GM18499 (cell line): ENCODE results near the gene TSPAN11.

Source experiments
- ATAC-seq: cut with Tn5 transposase; IDR thresholded peaks from one replicate; pipeline ENCODE4 v1.9.1; 2021; ENCODE audit warnings: moderate number of reproducible peaks; ENCODE audit not compliant: insufficient read depth, unreplicated experiment

The TSPAN11 gene

DNA sequence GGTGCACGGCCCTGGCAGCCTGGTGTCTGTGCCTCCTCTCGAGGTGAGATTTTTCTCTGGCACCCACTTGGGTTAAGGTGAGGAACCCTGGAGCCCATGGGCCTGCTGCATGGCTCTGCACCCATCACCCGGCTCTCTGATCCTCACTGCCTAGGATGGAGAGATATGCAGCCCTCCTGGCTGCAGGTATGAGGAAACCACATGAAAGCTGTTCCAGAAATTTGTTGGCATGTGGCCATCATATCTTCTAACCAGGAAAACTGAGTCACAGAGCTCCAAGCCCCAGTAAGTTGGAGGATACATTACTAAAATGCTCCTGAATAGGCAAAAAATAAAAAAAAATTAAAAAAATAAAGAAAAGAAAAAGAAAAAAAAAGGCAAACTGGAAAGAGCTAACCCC, 107.8 kb downstream of the TSPAN11 start:
- no peak for ATAC-seq

DNA sequence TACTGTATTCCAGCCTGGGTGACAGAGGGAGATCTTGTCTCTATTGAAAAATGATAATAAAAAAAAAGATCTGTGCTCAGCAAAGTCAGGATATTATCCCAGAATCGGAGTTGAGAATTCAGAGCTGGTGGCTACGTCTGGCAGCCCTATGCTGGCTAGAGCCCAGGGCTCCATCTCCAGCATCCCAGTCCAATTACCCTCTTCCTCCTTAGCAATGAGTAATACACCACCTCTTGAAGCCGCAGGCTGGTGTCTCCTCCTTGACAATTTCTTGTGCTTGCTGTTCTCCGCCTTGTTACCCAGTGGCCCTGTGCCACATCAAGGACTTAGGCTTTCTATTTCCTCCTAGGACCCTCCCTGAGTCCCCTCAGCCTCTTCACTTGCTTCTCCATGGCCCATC, 108.7 kb downstream of the TSPAN11 start:
- no peak for ATAC-seq

DNA sequence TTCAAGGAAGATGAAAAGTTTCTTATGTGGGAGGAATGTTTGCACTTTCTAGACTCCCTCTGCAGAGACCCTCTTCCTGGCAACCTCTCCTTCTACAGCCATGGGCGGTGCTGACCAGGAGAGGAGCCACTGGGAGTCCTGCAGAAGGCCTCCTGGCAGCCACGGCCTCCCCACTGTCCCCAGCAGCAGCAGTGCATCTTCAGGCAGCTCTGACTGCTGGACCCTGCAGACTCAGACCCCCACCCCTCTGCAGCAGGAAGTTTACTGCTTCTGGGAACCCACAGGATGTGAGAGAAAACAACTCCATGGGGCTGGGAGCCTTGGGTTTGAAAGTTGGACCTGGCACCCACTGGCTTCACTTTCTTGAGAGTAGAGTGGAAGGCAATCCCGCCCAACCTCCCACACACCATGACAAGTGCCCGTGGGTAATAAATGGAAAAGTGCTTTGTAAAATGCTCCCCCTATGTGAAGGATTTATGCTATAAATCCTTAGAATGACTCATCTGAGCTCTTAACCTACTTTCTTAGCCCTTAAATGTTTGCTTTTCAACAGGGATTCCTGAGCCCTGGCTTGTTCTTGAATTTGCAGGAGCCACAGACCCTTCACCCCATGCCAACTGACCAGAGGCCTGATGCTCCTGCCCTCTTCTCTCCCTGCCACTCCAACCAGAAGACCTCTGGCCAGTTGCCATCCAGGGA, 109.6 kb downstream of the TSPAN11 start:
- ATAC-seq: no peak

DNA sequence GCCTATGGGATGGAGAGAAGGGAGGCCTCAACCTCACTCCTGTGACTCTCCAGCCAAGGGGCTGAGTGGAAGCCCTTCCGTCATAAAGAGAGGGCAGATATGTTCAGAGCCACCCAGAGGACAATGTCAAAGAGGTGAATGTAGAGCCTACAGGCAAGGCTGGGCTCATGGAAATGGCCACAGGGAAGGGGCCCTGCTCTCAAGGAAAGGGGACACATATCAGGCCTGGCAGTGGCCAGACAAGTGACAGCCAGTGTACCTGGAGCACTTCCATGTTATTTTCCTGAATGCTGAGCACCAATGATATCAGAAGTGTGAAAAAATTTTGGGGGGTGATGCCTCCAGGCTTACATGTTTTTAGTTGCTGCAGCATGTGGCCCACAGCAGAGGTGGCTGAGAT, 110.5 kb downstream of the TSPAN11 start:
- no peak for ATAC-seq

DNA sequence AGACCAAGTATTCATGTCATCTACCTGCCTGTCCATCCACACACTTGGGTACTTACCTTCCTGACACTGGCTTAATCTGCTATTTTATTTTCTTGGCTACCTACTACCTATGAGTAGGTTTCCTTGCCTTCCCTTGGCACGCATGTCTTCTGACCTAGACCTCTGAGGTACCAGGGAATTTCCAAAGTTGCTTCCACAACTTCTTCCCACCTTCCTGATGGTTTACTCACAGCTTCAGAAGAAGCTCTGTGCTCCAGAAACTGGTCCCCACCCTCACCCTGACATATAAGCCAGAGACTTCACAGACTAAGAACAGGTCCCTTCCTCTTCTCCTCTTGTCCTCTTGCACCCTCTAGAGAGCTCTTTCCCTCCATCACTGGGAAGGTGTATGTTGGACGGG, 111.4 kb downstream of the TSPAN11 start:
- no peak for ATAC-seq

DNA sequence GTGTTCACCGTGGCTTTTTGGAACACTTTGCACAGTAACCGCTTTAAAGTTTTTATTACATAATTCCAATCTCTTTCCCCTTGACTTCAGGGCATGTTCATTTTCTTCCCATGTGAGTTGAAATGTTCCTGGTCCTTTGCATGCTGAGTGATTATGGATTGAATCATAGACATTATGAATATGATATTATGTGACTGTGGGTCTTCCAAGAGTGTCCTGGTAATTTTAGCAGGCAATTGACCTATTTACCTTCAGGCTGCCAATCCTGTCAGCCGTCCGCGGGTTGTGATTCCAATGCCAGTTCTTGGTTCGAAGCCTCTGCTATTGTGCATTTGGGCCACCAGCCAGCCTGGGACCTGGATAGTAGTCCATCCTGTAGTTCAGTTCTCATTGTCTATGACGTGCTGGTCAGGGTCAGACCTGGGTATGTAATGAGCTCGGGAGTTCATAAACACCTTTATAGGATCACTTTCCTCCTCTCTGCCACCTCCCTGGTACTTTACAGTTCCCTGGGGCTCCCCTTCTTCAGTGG, 114.6 kb downstream of the TSPAN11 start:
- ATAC-seq: no peak
